ENCODE results near the gene SPOCK3.
"Not testable (repeated sequence)": the region's sequence is repeated elsewhere in the genome, so short reads cannot be mapped to it uniquely, and the experiment has no call there.

SPOCK3 gene

DNA sequence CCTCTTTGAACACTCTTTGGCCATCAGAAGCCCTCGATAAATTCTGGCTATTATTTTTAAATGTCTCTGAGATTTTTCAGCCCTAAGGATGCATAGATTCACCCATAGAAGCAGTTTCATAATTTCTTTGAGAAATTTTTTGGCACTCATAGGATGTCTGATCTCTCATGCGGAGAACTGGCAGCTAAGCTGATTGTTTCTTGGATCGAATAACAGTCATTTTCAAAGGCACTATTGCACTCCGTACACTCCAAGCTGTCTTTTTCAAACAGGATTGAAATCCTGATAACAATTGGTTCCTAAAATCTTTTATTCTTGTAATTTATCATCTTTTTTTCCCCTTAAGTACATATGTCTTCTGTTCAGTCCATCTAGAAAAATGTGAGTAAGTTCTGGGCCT, 411.9 kb downstream of the SPOCK3 start:
- DNase-seq (ENCODE audit: low spot score): no peak

DNA sequence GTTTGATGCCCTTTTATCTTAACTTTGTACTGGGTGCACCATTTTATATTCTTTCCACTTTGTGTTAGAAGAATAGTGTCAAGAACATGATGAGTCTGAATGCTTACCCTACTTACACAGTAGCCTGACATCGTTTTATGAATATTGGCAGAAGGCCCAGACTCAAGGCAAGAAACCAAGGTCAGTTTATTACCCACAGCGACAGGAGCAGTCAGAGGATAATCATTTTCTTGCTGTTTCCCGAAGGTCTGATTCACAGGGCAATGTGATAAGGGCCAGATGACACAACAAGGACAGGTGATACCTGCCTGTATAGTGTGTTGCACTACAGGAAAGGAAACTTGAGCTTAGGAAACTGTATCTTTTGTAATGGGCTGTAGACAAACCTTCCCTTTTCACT, 417.4 kb downstream of the SPOCK3 start:
- no peak for DNase-seq (ENCODE audit: low spot score)

DNA sequence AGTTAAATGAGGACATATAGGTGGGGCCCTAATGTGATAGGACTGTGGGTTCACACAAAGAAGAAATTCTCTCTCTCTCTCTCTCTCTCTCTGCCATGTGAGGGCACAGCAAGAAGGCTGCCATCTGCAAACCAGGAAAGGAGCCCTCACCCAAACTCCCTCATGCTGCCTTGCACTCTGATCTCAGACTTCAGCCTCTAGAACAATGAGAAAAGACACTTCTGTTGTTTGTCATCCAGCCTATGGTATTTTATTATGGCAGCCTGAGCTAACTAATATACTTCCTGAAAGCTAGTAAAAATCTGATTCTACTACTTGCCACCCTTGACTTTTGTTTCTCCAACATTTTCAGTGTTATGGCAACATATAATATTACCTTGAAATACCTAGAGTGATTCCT, 425.9 kb downstream of the SPOCK3 start:
- no peak for DNase-seq (ENCODE audit: low spot score)

DNA sequence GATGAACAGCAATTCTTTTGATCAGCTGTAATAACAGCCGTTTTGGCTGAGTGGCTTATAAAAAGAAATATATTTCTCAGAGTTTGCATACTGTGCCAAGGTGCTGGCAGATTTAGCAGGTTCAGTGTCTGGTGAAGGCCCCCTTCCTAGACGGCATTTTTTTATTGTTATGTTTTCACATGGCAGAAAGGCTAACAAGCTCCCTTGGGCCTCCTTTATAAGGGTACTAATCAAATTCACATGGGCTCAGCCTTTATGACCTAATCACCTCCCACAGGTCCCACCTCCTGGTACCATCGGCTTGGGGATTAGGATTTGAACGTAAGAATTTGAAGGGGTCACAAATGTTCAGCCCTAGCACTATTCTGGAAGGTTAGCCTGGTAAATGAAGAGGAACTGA, 431.9 kb downstream of the SPOCK3 start:
- no peak for DNase-seq (ENCODE audit: low spot score)

DNA sequence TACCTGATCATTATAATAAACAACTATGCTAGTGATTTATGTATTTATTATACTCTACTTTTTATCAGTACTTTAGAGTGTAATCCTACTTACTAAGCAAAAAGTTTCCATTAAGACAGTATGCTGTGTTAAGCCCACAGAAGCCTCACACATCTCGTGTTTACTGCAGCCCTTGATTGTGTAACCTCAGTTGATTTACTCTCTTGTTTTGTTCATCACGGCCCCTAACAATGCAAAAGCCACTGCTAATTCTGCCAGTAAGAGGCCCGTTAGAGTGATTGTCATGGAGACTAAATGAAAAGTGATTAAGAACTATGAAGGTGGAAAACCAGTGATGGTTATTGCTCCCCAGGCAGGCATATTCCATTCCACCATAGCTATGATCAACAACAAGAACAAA, 436.2 kb downstream of the SPOCK3 start:
- no peak for DNase-seq (ENCODE audit: low spot score)

DNA sequence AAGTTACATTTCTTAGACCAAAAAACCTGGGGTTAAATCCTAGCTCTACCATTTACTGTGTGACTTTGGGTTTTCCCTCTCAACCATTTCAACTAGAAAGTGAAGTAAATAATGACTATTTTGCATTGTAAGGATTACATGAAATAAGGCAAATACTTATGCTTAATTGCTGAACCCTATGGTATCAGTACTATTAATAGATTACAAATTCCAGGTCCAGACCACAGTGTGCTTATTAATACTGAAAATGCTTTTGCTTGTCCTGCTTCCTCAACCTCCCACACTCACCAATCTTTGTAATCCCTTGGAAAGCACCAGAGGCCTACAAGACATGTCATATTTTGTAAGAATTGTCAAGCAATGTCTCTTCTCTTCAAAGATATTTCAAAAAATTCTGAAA, 456.5 kb downstream of the SPOCK3 start:
- no peak for DNase-seq (ENCODE audit: low spot score)

DNA sequence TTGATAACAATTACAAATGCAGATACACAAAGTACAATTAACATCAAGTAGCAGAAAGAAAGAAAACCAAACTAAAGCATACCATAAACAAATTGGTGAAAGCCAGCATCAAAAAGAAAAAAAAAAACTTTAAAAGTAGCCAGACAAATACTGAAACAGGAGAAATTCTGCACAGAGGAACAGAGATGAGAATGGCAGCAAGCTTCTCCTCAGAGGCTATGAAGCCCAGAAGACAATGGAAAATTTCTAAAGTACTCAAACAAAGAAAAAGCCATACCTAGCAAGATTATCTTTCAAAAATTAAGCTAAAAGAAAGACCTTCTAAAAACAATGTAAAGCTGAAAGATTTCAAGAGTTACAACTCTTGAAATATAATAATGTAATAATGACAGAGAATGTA, 471.3 kb downstream of the SPOCK3 start:
- no peak for DNase-seq (ENCODE audit: low spot score)

DNA sequence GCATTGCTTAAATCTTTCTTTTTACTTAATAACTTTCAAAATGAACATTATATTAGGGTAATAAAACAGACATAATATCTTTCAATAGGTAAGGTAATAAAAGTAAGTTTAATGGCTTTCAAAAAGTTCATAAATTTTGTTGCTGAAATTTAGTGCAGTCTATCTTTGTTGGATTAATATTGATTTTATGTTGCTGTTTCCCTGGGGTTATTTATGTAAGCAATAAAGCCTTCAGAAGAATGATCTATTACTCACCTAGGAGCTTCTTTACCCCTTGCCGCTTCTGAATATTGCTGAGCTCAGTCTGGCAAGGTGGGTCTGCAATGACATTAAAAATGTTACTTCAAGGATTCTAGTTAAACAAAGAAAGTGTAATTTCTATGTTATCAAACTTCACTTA, 492.6 kb downstream of the SPOCK3 start:
- DNase-seq (ENCODE audit: low spot score): no peak

DNA sequence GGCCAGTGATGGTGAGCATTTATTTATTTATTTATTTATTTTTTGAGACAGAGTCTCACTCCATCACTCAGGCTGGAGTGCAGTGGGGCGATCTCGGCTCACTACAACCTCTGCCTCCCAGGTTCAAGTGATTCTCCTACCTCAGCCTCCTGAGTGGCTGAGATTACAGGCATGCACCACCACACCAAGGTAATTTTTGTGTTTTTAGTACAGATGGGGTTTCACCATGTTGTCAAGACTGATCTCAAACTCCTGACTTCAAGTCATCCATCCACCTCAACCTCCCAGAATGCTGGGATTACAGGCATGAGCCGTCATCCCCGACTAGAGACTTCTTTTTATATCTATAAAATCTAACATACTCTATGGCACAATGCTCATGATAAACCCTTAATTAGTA, 495.1 kb downstream of the SPOCK3 start:
- DNase-seq (ENCODE audit: low spot score): not testable (repeated sequence)

DNA sequence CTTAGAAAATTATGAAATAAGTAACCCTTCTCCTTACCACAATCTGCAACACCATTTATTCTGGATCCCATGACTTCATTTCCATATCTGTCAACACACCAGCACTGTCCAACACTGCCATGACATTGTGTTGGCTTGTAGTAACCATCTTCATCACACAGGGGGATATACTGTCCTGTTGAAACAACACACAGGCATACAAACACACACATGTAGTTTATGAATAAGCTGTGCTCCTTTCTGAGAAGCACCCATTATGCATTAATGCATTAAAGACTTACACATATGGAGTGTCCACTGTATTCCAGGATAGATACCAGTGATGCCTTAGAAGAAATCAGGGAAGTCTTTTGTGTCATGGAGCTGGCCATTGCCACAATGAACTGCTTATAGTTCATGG, 496.9 kb downstream of the SPOCK3 start:
- DNase-seq (ENCODE audit: low spot score): no peak

DNA sequence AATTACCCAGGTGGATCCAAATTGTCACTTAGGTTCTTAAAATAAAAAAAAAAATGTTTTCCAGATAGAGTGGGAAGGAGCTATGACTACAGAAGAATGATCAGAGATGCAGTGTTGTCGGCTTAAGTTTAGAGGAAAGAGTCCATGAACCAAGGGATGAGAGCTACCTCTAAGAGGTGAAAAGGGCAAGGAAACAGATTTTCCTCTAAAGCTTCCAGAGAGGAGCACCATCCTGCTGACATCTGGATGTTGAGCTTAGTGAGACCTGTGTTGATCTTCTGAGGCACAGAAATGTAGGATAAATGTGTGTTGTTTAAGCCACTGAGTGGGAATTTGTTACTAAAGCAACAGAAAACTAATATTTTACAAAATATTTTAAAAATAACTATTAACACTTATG, 498.7 kb downstream of the SPOCK3 start:
- no peak for DNase-seq (ENCODE audit: low spot score)

DNA sequence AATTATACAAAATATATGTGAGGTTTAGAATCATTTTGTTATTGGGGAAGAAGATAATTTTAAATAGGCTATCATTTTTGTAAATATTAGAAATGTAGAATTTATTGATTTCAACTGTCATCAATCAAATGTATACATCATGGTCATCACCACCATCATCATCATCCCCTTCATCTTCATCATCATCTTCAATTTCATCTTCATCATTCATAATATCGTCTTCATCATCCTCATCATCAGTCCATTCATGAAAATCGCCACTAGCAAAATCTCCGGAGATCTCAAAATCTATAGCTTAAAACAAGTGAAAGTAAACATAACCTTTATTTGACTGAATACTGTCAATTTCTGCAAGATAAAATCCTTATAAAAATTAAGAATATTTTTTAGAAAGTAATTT, 499.5 kb downstream of the SPOCK3 start:
- DNase-seq (ENCODE audit: low spot score): no peak

DNA sequence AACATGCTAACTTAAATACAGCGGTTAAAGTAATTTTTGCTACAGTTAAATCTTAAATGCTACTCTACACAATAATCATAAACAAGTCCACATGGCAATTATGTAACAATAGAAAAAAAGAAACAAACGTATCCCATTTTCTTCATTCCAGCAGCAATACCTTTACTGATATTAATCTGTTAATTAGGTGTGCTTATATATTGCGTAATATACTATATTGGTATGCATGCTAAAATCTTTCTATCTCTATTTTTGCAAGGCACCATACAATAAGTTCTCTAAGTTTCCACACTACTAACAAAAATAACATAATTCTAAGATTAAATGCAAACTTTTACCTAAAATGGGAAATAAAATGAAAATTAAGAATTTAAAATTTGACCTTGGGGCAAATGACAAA, 500.6 kb downstream of the SPOCK3 start:
- DNase-seq (ENCODE audit: low spot score): no peak

DNA sequence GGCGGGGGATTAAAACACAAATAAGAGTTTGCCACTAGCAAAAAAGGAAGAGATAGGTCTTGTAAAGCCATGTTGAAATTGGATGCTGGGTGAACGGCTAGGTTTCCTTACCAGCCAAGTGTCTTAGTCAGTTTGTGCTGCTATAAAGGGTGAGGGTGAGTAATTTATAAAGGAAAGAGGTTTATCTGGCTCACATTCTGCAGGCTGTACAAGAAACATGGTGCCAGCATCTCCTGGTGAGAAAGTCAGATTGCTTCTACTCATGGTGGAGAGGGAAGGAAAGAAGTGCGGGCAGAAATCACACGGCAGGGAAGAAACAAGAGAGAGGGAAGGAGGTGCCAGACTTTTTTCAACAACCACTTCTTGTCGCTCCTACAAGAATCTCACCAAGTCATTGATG, 507.5 kb downstream of the SPOCK3 start:
- no peak for DNase-seq (ENCODE audit: low spot score)

DNA sequence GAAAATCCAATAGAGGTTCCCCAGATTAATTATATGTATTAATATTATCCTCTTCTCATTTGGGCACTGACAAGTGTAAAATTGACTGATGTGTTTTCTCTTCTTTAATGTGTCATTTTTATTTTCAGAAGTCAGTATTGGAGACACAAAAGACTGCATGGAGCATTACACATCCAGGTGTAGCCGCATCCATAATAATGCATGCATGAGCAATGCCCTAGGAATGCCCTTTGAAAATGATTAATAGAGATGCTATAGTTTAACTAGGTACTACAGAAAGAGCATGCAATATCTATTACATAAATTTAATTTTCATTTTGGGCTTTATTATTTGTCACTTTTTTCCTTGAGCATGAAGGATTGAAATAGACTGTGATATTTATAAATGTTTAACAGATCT, 509.9 kb downstream of the SPOCK3 start:
- DNase-seq (ENCODE audit: low spot score): no peak

DNA sequence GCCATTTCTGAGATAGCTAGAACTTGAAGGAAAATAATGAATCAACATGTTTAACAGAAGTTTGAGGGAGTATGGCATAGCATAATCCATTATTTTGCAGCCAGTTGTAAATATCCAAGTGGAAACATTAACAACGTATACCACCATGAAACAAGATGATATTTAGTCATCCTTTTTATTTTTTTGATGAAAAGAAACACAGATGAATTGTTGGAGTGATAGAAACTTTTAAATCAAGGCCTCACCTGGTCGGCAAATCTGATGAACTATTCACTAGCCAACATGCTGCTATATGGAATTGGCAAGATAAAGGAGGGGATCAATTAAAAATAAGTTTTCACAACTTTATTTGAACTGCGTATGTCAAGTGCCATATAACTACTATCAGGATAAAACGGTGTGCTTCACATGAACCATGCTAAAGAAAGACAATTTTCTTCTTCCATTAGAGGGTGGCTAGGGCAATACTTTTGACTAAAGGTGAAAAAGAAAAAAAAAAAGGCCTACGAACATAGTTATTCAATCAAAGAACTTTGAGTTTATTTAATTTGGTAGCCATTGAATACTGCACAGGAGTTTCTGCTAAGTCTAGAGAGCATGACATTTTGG, 510.7 kb downstream of the SPOCK3 start:
- no peak for DNase-seq (ENCODE audit: low spot score)

DNA sequence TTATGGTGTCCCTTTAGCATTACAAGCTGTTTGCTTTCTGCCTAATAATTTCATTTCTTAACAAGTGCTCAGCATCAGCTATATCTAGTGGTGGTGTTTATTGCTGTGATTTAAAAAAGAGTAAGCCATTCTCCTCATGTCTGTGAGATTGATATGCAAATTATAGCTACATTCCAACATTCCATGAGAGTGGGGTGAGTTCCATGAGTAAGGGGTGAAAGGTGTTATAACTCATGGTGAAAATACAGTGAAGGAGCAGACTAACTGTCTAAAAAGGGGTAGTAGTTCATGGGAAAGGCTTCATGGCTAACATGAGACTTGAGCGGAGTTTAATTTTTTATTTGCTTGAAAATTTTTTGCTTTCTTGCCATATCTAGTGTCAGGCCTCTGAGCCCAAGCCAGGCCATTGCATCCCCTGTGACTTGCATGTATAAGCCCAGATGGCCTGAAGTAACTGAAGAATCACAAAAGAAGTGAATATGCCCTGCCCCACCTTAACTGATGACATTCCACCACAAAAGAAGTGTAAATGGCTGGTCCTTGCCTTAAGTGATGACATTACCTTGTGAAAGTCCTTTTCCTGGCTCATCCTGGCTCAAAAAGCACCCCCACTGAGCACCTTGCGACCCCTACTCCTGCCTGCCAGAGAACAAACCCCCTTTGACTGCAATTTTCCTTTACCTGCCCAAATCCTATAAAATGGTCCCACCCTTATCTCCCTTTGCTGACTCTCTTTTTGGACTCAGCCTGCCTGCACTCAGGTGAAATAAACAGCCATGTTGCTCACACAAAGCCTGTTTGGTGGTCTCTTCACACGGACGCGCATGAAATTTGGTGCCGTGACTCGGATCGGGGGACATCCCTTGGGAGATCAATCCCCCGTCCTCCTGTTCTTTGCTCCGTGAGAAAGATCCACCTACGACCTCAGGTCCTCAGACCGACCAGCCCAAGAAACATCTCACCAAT, 518.3 kb downstream of the SPOCK3 start:
- not testable (repeated sequence) for DNase-seq (ENCODE audit: low spot score)

DNA sequence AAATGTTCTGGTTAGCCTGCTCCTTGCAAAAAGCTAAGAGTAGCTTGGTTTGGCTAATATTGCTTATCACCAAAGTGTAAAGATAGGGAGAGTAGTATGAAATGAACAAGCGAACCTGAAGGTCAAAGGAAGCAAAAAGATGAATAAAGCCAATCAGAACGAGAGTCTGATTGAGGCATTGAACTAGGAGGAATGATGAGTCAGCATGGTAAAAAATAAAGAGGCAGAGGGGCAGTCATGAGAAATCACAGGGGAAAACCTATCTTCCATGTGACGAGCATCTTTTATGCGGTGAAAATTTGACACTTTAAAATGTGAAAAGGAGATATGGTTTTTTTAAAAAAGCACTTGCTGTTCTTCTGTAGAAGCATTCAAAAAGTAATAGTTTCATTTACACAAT, 533.7 kb downstream of the SPOCK3 start:
- DNase-seq (ENCODE audit: low spot score): no peak

DNA sequence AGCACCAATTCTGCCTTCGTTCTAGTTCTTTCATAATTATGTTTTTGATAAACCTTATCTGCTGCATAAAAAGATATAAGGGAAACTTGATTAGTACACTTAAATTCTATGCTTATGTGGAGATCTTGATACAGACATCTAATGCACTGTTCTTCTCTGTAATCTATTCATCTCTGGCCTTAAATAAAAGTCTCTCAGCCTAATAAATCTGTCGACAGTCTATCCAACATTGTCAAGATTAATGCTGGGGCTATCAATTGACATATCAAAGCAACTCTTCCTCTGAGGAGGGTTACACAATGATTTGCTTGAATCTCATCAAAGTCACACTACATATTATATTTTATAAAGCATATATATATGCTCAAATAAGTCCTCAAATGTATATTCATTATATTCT, 545.5 kb downstream of the SPOCK3 start:
- DNase-seq (ENCODE audit: low spot score): no peak

DNA sequence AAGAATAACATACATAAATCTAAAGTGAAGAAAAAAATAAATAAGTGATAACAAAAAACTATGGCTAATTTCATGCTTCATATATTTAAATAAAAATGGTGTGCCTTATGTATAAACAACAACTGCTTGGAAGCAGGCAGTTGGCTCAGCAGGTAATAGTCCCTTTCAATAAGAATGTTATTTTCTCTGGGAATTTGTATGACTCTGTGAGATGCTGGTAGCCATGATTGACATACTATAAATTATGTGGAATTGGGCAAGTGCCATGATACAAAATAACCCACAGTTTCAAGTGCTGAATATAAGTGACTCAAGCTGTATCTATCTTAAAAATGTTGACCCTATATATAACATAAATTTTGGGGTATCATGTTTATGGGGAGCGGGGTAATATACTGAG, 546.5 kb downstream of the SPOCK3 start:
- no peak for DNase-seq (ENCODE audit: low spot score)

Data from RKO (cell line).